ENCODE data around the gene BAZ1B. TPM values are rescaled to one million over a fixed set of nuclear protein-coding genes. Genes with fewer than 3 reads are reported as not detected.
A peak's percentile ranks its signal among the peaks of the same experiment; 100 is the strongest.
"Not testable (repeated sequence)": the region's sequence is repeated elsewhere in the genome, so short reads cannot be mapped to it uniquely, and the experiment has no call there.

Gene BAZ1B
- total RNA-seq, 3 donors from 2014 or later: 86.5 to 93.5 (median 93.3) TPM

- Mint-ChIP-seq H3K4me1 (ENCODE audit: low read depth) (no peaks in the 10 kb centered on the region), H3K27me3 (ENCODE audit: low read depth) (no peaks in the 10 kb centered on the region), H3K9me3 (no peaks in the 10 kb centered on the region), H3K4me3 (no peak overlapping the region), H3K36me3 (ENCODE audit: insufficient read depth) (peaks cover 11% of the 10 kb centered on the region)
- DNase-seq: no peak
- no peak for ATAC-seq
Observed at GRCh38 chr7:73437091-73437490, 85.0 kb downstream of the BAZ1B start.

- Mint-ChIP-seq H3K4me3 (no peak overlapping the region), H3K36me3 (ENCODE audit: insufficient read depth) (peaks cover 7% of the 10 kb centered on the region), H3K27me3 (ENCODE audit: low read depth) (no peaks in the 10 kb centered on the region), H3K4me1 (ENCODE audit: low read depth) (no peaks in the 10 kb centered on the region), H3K9me3 (no peaks in the 10 kb centered on the region)
- no peak for DNase-seq
- ATAC-seq: no peak
Observed at GRCh38 chr7:73436031-73436929, 85.8 kb downstream of the BAZ1B start.

GRCh38 chr7:73435471-73436009 lies 86.6 kb downstream of the BAZ1B start:
- peaks cover 5% of the 10 kb centered on the region for H3K36me3 Mint-ChIP-seq (ENCODE audit: insufficient read depth)
- no peaks in the 10 kb centered on the region for H3K9me3 Mint-ChIP-seq
- no peaks in the 10 kb centered on the region for H3K27me3 Mint-ChIP-seq (ENCODE audit: low read depth)
- no peaks in the 10 kb centered on the region for H3K4me1 Mint-ChIP-seq (ENCODE audit: low read depth)
- DNase-seq (no peak), ATAC-seq (no peak)
- H3K4me3 Mint-ChIP-seq: peak overlapping the region; percentile 54

- H3K27me3 Mint-ChIP-seq (ENCODE audit: low read depth): peaks cover 3% of the 10 kb centered on the region
- ATAC-seq (no peak), DNase-seq (no peak)
- peaks cover 3% of the 10 kb centered on the region for H3K4me1 Mint-ChIP-seq (ENCODE audit: low read depth)
- peaks cover 4% of the 10 kb centered on the region for H3K36me3 Mint-ChIP-seq (ENCODE audit: insufficient read depth)
- H3K4me3 Mint-ChIP-seq: peak overlapping the region; percentile 58
- H3K9me3 Mint-ChIP-seq: no peaks in the 10 kb centered on the region
Observed at GRCh38 chr7:73434701-73435069, 87.4 kb downstream of the BAZ1B start.

GRCh38 chr7:73433924-73434700 lies 88.0 kb downstream of the BAZ1B start:
- Mint-ChIP-seq H3K4me1 (ENCODE audit: low read depth) (peaks cover 3% of the 10 kb centered on the region), H3K27me3 (ENCODE audit: low read depth) (peaks cover 4% of the 10 kb centered on the region), H3K36me3 (ENCODE audit: insufficient read depth) (no peaks in the 10 kb centered on the region), H3K4me3 (peak overlapping the region; percentile 31), H3K9me3 (no peaks in the 10 kb centered on the region)
- DNase-seq: no peak
- peak; percentile 32 to 45 for ATAC-seq

GRCh38 chr7:73432676-73433075 lies 89.4 kb downstream of the BAZ1B start:
- H3K4me1 Mint-ChIP-seq (ENCODE audit: low read depth): peaks cover 3% of the 10 kb centered on the region
- H3K27me3 Mint-ChIP-seq (ENCODE audit: low read depth): peaks cover 4% of the 10 kb centered on the region
- H3K9me3 Mint-ChIP-seq: no peaks in the 10 kb centered on the region
- no peaks in the 10 kb centered on the region for H3K36me3 Mint-ChIP-seq (ENCODE audit: insufficient read depth)
- ATAC-seq: no peak
- peak overlapping the region; percentile 50 for H3K4me3 Mint-ChIP-seq
- no peak for DNase-seq

GRCh38 chr7:73431041-73431835 lies 90.9 kb downstream of the BAZ1B start:
- H3K4me1 Mint-ChIP-seq (ENCODE audit: low read depth): peaks cover 3% of the 10 kb centered on the region
- ATAC-seq (no peak), DNase-seq (no peak)
- H3K4me3 Mint-ChIP-seq: peak overlapping the region; percentile 52
- H3K9me3 Mint-ChIP-seq: no peaks in the 10 kb centered on the region
- no peaks in the 10 kb centered on the region for H3K36me3 Mint-ChIP-seq (ENCODE audit: insufficient read depth)
- peaks cover 4% of the 10 kb centered on the region for H3K27me3 Mint-ChIP-seq (ENCODE audit: low read depth)

GRCh38 chr7:73430540-73430939 lies 91.6 kb downstream of the BAZ1B start:
- H3K4me1 Mint-ChIP-seq (ENCODE audit: low read depth); ATAC-seq; H3K4me3 Mint-ChIP-seq: not testable (repeated sequence)

GRCh38 chr7:73429622-73430505 lies 92.2 kb downstream of the BAZ1B start:
- no peak for ATAC-seq
- H3K9me3 Mint-ChIP-seq: no peaks in the 10 kb centered on the region
- peaks cover 4% of the 10 kb centered on the region for H3K27me3 Mint-ChIP-seq (ENCODE audit: low read depth)
- H3K4me3 Mint-ChIP-seq: no peak overlapping the region
- peaks cover 3% of the 10 kb centered on the region for H3K4me1 Mint-ChIP-seq (ENCODE audit: low read depth)
- no peak for DNase-seq
- no peaks in the 10 kb centered on the region for H3K36me3 Mint-ChIP-seq (ENCODE audit: insufficient read depth)

More at GRCh38 chr7:73430540-73430939, 91.6 kb downstream of the BAZ1B start:
- H3K36me3 Mint-ChIP-seq (ENCODE audit: insufficient read depth); H3K9me3 Mint-ChIP-seq; DNase-seq; H3K27me3 Mint-ChIP-seq (ENCODE audit: low read depth): not testable (repeated sequence)

- H3K36me3 Mint-ChIP-seq (ENCODE audit: insufficient read depth): no peaks in the 10 kb centered on the region
- peaks cover 3% of the 10 kb centered on the region for H3K4me1 Mint-ChIP-seq (ENCODE audit: low read depth)
- H3K4me3 Mint-ChIP-seq: no peak overlapping the region
- ATAC-seq: no peak
- no peaks in the 10 kb centered on the region for H3K9me3 Mint-ChIP-seq
- DNase-seq: no peak
- peaks cover 7% of the 10 kb centered on the region for H3K27me3 Mint-ChIP-seq (ENCODE audit: low read depth)
Observed at GRCh38 chr7:73429215-73429614, 92.9 kb downstream of the BAZ1B start.

GRCh38 chr7:73427902-73428787 lies 93.9 kb downstream of the BAZ1B start:
- peaks cover 10% of the 10 kb centered on the region for H3K27me3 Mint-ChIP-seq (ENCODE audit: low read depth)

GRCh38 chr7:73426016-73426415 lies 96.1 kb downstream of the BAZ1B start:
- DNase-seq: no peak

More at GRCh38 chr7:73427902-73428787, 93.9 kb downstream of the BAZ1B start:
- H3K4me3 Mint-ChIP-seq: no peak overlapping the region
- peaks cover 3% of the 10 kb centered on the region for H3K4me1 Mint-ChIP-seq (ENCODE audit: low read depth)
- DNase-seq: no peak
- no peaks in the 10 kb centered on the region for H3K36me3 Mint-ChIP-seq (ENCODE audit: insufficient read depth)
- no peaks in the 10 kb centered on the region for H3K9me3 Mint-ChIP-seq
- no peak for ATAC-seq

More at GRCh38 chr7:73426016-73426415, 96.1 kb downstream of the BAZ1B start:
- no peak for ATAC-seq
- Mint-ChIP-seq H3K36me3 (ENCODE audit: insufficient read depth) (no peaks in the 10 kb centered on the region), H3K9me3 (no peaks in the 10 kb centered on the region), H3K27me3 (ENCODE audit: low read depth) (peaks cover 10% of the 10 kb centered on the region), H3K4me1 (ENCODE audit: low read depth) (peaks cover 3% of the 10 kb centered on the region), H3K4me3 (no peak overlapping the region)

Data from activated T-cell treated with anti-CD3 and anti-CD28 coated beads, Interleukin-2, amount 50 U/mL, for 4 hours (primary cell).